EH (cell line): Measurements from ENCODE around the gene TBC1D14.
A peak's percentile ranks its signal among the peaks of the same experiment; 100 is the strongest.

ENCODE experiments used
- DNase-seq: peaks from one replicate; pipeline ENCODE4 v3.0.0-alpha.2; 2015; ENCODE audit warnings: low read depth

TBC1D14 gene

GRCh38 chr4:6909113-6909969 is at the start of gene TBC1D14:
TBC1D14 (plus strand) TSS chr4:6909826; CDS start chr4:6923390, 13,564 bp downstream.
- peak; percentile 86 for DNase-seq

GRCh38 chr4:6868386-6868785 is 41.2 kb upstream of the TBC1D14 start:
- no peak for DNase-seq

GRCh38 chr4:6869944-6870343 is 39.7 kb upstream of the TBC1D14 start:
- no peak for DNase-seq

GRCh38 chr4:6873291-6873690 is 36.3 kb upstream of the TBC1D14 start:
- peak; percentile 38 for DNase-seq

GRCh38 chr4:6873792-6874461 is 35.7 kb upstream of the TBC1D14 start:
- peak; percentile 66 for DNase-seq

GRCh38 chr4:6874981-6875380 is 34.6 kb upstream of the TBC1D14 start:
- no peak for DNase-seq

- DNase-seq = no peak
Observed at GRCh38 chr4:6875431-6875831, 34.2 kb upstream of the TBC1D14 start.

- DNase-seq = peak; percentile 60
Observed at GRCh38 chr4:6876440-6876839, 33.2 kb upstream of the TBC1D14 start.

GRCh38 chr4:6877067-6877466 is 32.6 kb upstream of the TBC1D14 start:
- no peak for DNase-seq

- DNase-seq = no peak
Observed at GRCh38 chr4:6878451-6879059, 31.1 kb upstream of the TBC1D14 start.

- no peak for DNase-seq
Observed at GRCh38 chr4:6880691-6881090, 28.9 kb upstream of the TBC1D14 start.

- DNase-seq = no peak
Observed at GRCh38 chr4:6881908-6882307, 27.7 kb upstream of the TBC1D14 start.

GRCh38 chr4:6884341-6884870 is 25.2 kb upstream of the TBC1D14 start:
- DNase-seq = peak; percentile 9

- DNase-seq = peak; percentile 85
Observed at GRCh38 chr4:6885953-6886557, 23.6 kb upstream of the TBC1D14 start.

- no peak for DNase-seq
Observed at GRCh38 chr4:6886886-6887285, 22.7 kb upstream of the TBC1D14 start.

- DNase-seq = no peak
Observed at GRCh38 chr4:6887591-6888371, 21.8 kb upstream of the TBC1D14 start.

- DNase-seq = no peak
Observed at GRCh38 chr4:6888506-6889071, 21.0 kb upstream of the TBC1D14 start.

- no peak for DNase-seq
Observed at GRCh38 chr4:6889101-6889735, 20.4 kb upstream of the TBC1D14 start.

GRCh38 chr4:6889736-6890324 is 19.8 kb upstream of the TBC1D14 start:
- DNase-seq = no peak

GRCh38 chr4:6890358-6890757 is 19.3 kb upstream of the TBC1D14 start:
- no peak for DNase-seq
